Subcutaneous adipose tissue (tissue), 4 donors: ENCODE results near the gene IFI44. TPM values are rescaled to one million over a fixed set of nuclear protein-coding genes. Genes with fewer than 3 reads are reported as not detected.

Experiments used
- CTCF ChIP-seq: fragments of 450-650 bp; IDR thresholded peaks from one replicate; pipeline ENCODE4 v1.5.1; 2016; ENCODE audit warnings: low read depth, mild to moderate bottlenecking, control low read depth, antibody characterized with exemption, moderate library complexity
- total RNA-seq, 4 donors: library from RNA; depleted of rRNA; stranded (reverse); fragments of >200 nt; gene quantifications; one replicate each; pipeline ENCODE4 v1.1.0, GENCODE V29; 2016

Gene IFI44
- total RNA-seq, 4 donors from 2014 or later: 30.2 to 57.8 (median 38.7) TPM

GRCh38 chr1:78681265-78681664, 31.6 kb downstream of the IFI44 start:
- no peak for TF ChIP-seq CTCF

- TF ChIP-seq CTCF: no peak
Measured at GRCh38 chr1:78682496-78682895, 32.9 kb downstream of the IFI44 start.

- TF ChIP-seq CTCF: no peak
Measured at GRCh38 chr1:78683079-78683478, 33.4 kb downstream of the IFI44 start.

GRCh38 chr1:78687315-78687714, 37.7 kb downstream of the IFI44 start:
- TF ChIP-seq CTCF: no peak

GRCh38 chr1:78687914-78688313, 38.3 kb downstream of the IFI44 start:
- TF ChIP-seq CTCF: no peak

GRCh38 chr1:78688697-78689096, 39.1 kb downstream of the IFI44 start:
- no peak for TF ChIP-seq CTCF

- no peak for TF ChIP-seq CTCF
Measured at GRCh38 chr1:78690516-78690915, 40.9 kb downstream of the IFI44 start.
